K562 (cell line): ENCODE results near the gene YBEY. TPM values are rescaled to one million over a fixed set of nuclear protein-coding genes. Genes with fewer than 3 reads are reported as not detected.

ENCODE experiments used
- ATF7 ChIP-seq: fragments of 450-650 bp; IDR thresholded peaks from 2 replicates; pipeline ENCODE4 v1.7.1; 2014; ENCODE audit warnings: mild to moderate bottlenecking, moderate library complexity
- CBX8 ChIP-seq: fragments of 200-600 bp; sonication (generic); IDR thresholded peaks from 2 replicates; pipeline ENCODE4 v1.6.1; 2012; ENCODE audit warnings: borderline replicate concordance, mixed run types, low read depth, mild to moderate bottlenecking, moderate library complexity, mixed read lengths, low read length, control low read depth, inconsistent platforms; ENCODE audit not compliant: poor library complexity, severe bottlenecking; ENCODE audit errors: extremely low read depth
- CREB3L1 ChIP-seq: fragments of 450-650 bp; IDR thresholded peaks from 2 replicates; pipeline ENCODE4 v1.6.1; 2014; ENCODE audit warnings: low read depth, mild to moderate bottlenecking, moderate library complexity, borderline replicate concordance
- ETV1 ChIP-seq: fragments of 450-650 bp; conservative IDR thresholded peaks from 2 replicates; pipeline ENCODE4 v1.6.1; 2016; ENCODE audit warnings: missing genetic modification characterization, control low read depth, low read depth, missing compliant biosample characterization
- NEUROD1 ChIP-seq: fragments of 150-350 bp; IDR thresholded peaks from 2 replicates; pipeline ENCODE4 v1.6.1; 2014; ENCODE audit warnings: borderline replicate concordance, low read length, low read depth; ENCODE audit not compliant: partially characterized antibody
- PHF21A ChIP-seq: fragments of 450-650 bp; IDR thresholded peaks from 2 replicates; pipeline ENCODE4 v1.6.1; 2017; ENCODE audit warnings: low read depth, borderline replicate concordance
- STAG1 ChIP-seq: sonication (generic); formaldehyde crosslinking; IDR thresholded peaks from 2 replicates; pipeline ENCODE4 v1.5.0; 2020; ENCODE audit warnings: missing genetic modification reagents, borderline replicate concordance
- ZNF318 ChIP-seq, 2 experiments: fragments of 450-650 bp; IDR thresholded peaks; 2 replicates each; pipeline ENCODE4 v1.6.1; 2016; ENCODE audit warnings: mild to moderate bottlenecking in 2 of 2, borderline replicate concordance in 1 of 2, low read depth in 1 of 2, moderate library complexity in 1 of 2
- ZNF592 ChIP-seq: fragments of 450-650 bp; IDR thresholded peaks from 2 replicates; pipeline ENCODE4 v1.6.1; 2017; ENCODE audit warnings: antibody characterized with exemption, mild to moderate bottlenecking
- polyA plus RNA-seq, 8 experiments: library from polyadenylated mRNA; depleted of rRNA in 4 of 8; stranded (reverse) in 5 of 8; unstranded in 3 of 8; fragments of >200 nt; fragmentation: Nextera tagmentation in 2 of 8; fragmentation: Illumina TruSeq in 1 of 8; extraction: Ambion mirVana in 2 of 8; extraction: Trizol in 1 of 8; gene quantifications; 2 replicates each; pipeline versions ENCODE4 v1.2.1 to v1.2.3, GENCODE V29; 2011 to 2014; ENCODE audit warnings: inconsistent platforms in 1 of 8, missing spikeins in 1 of 8
- total RNA-seq, 7 experiments: library from RNA; depleted of rRNA in 6 of 7; stranded (reverse); fragments of >200 nt in 6 of 7; fragmentation: Illumina TruSeq in 2 of 7; extraction: Trizol in 2 of 7; gene quantifications; 2 replicates each; pipeline versions ENCODE4 v1.2.1 to v1.2.3, GENCODE V29; 2011 to 2021; ENCODE audit warnings: low replicate concordance in 1 of 7

The YBEY gene
- total and polyA plus RNA-seq, 9 of the 15 experiments (the other 6 are each of a cell fraction or from before 2014, with no cell fraction given) = 6.4 to 28.0 (median 12.4) TPM

- no peak for TF ChIP-seq CBX8
- TF ChIP-seq ETV1 = peak; percentile 96
- TF ChIP-seq NEUROD1 = peak; percentile 78
- peak; percentile 94 for TF ChIP-seq CREB3L1
- TF ChIP-seq ZNF318 (IDR thresholded peaks at IDR 0.05; ENCODE audit: borderline replicate concordance in 1 of 2, low read depth in 1 of 2) = no peak
- peak; percentile 73 for TF ChIP-seq ATF7
- peak; percentile 88; the same call in 1 of the 2 replicates for TF ChIP-seq ZNF592
- no peak; the same call in 1 of the 2 replicates for TF ChIP-seq STAG1 (CRISPR knock-in tag)
- TF ChIP-seq PHF21A = 0 out of 2 replicates have a peak, but pooled peaks have one; percentile 55
Observed at GRCh38 chr21:46285761-46286647, at the start of gene YBEY (continued).
